Endothelial cell of umbilical vein (primary cell): ENCODE measurements around the gene CCDC177. TPM values are rescaled to one million over a fixed set of nuclear protein-coding genes. Genes with fewer than 3 reads are reported as not detected.
A peak's percentile ranks its signal among the peaks of the same experiment; 100 is the strongest.

Experiments
- BruUV-seq: library from RNA; stranded (reverse); fragments of 400-500 nt; replicated peaks from 2 replicates; lab custom pipeline; 2021; lab: Mats Ljungman, UMichigan
- CTCF ChIA-PET: fragments of 300-600, 350-600 bp; sonication (Branson Sonifier 250); formaldehyde crosslinking; loops from one replicate; lab custom pipeline; 2021; ENCODE audit warnings: antibody characterized with exemption, inconsistent platforms; lab: Charles Lee
- POLR2A ChIA-PET: fragments of 300-600, 350-600 bp; sonication (Branson Sonifier 250); formaldehyde crosslinking; loops from one replicate; lab custom pipeline; 2021; ENCODE audit warnings: antibody characterized with exemption, inconsistent platforms; lab: Charles Lee
- DNase-seq: peaks from one replicate; pipeline ENCODE4 v3.0.0-alpha.2; 2011; ENCODE audit warnings: low read depth, low spot score
- FAIRE-seq: peaks from 2 replicates; lab custom pipeline; 2011; peaks lifted over from hg19 to GRCh38; lab: Jason Lieb, UNC
- H2AFZ ChIP-seq: 2 replicates; pipeline ENCODE4 v1.6.0; 2012; ENCODE audit warnings: low read depth, low read length, control low read depth, inconsistent platforms
- H3K27ac ChIP-seq: 2 replicates; pipeline ENCODE4 v1.5.1; 2011; ENCODE audit warnings: low read depth, mild to moderate bottlenecking, control low read depth, low read length, moderate library complexity; ENCODE audit not compliant: insufficient read depth
- H3K27me3 ChIP-seq, 2 experiments: 2 replicates each; pipeline versions ENCODE4 v1.6.0 to v1.6.1; 2011; ENCODE audit warnings: low read length in 2 of 2, mixed read lengths in 1 of 2; ENCODE audit not compliant: control insufficient read depth in 2 of 2, insufficient read depth in 2 of 2
- H3K36me3 ChIP-seq, 2 experiments: 2 replicates in 1 of 2; 3 replicates in 1 of 2; pipeline ENCODE4 v1.5.1; 2011; ENCODE audit warnings: low read length in 2 of 2, mild to moderate bottlenecking in 1 of 2, moderate library complexity in 1 of 2; ENCODE audit not compliant: control insufficient read depth in 2 of 2, insufficient read depth in 2 of 2; ENCODE audit errors: extremely low read depth in 1 of 2
- H3K4me1 ChIP-seq: 3 replicates; pipeline ENCODE4 v1.5.1; 2011; ENCODE audit warnings: mild to moderate bottlenecking, low read length; ENCODE audit not compliant: control insufficient read depth, insufficient read depth; ENCODE audit errors: extremely low read depth
- H3K4me2 ChIP-seq: 2 replicates; pipeline ENCODE4 v1.6.1; 2011; ENCODE audit warnings: low read length, control low read depth, mixed read lengths; ENCODE audit not compliant: insufficient read depth
- H3K4me3 ChIP-seq, 3 experiments: fragments of 200-600 bp in 1 of 3; sonication (generic), shearing (Covaris generic) in 1 of 3; replicated peaks in 1 of 3; 2 replicates each; pipeline ENCODE4 v1.5.1; 2011 to 2016; ENCODE audit warnings: control low read depth in 3 of 3, low read length in 3 of 3, mild to moderate bottlenecking in 2 of 3, inconsistent platforms in 1 of 3, low read depth in 1 of 3, moderate library complexity in 1 of 3; ENCODE audit not compliant: insufficient read depth in 1 of 3
- H3K79me2 ChIP-seq: 2 replicates; pipeline ENCODE4 v1.6.0; 2012; ENCODE audit warnings: low read length, inconsistent platforms; ENCODE audit not compliant: control insufficient read depth, insufficient read depth
- H3K9ac ChIP-seq: replicated peaks from 2 replicates; pipeline ENCODE3; 2011; ENCODE audit warnings: low read length, control low read depth; ENCODE audit not compliant: insufficient read depth; ENCODE audit errors: extremely low read depth
- H3K9me1 ChIP-seq: replicated peaks from 3 replicates; pipeline ENCODE4 v1.6.0; 2011; ENCODE audit warnings: mild to moderate bottlenecking, low read length; ENCODE audit not compliant: control insufficient read depth, insufficient read depth; ENCODE audit errors: extremely low read depth
- H3K9me3 ChIP-seq: replicated peaks from 2 replicates; pipeline ENCODE4 v1.5.1; 2012; ENCODE audit warnings: low read length, inconsistent platforms; ENCODE audit not compliant: control insufficient read depth, insufficient read depth
- H4K20me1 ChIP-seq: replicated peaks from 2 replicates; pipeline ENCODE3; 2011; ENCODE audit warnings: mild to moderate bottlenecking, low read length; ENCODE audit not compliant: control insufficient read depth, insufficient read depth; ENCODE audit errors: extremely low read depth
- CTCF ChIP-seq, 2 donors: IDR thresholded peaks; 1 replicate in 1 of 2; 2 replicates in 1 of 2; pipeline ENCODE4 v1.5.1; 2011; ENCODE audit warnings: low read length in 2 of 2, mild to moderate bottlenecking in 2 of 2, moderate library complexity in 2 of 2, control low read depth in 1 of 2, inconsistent platforms in 1 of 2, low read depth in 1 of 2; ENCODE audit not compliant: insufficient read depth in 1 of 2; ENCODE audit errors: extremely low read depth in 1 of 2
- EZH2 ChIP-seq: IDR thresholded peaks from 2 replicates; pipeline ENCODE4 v1.6.1; 2012; ENCODE audit warnings: borderline replicate concordance, low read depth, mild to moderate bottlenecking, moderate library complexity, low read length, inconsistent platforms; ENCODE audit not compliant: severe bottlenecking
- FOS ChIP-seq: IDR thresholded peaks from 2 replicates; pipeline ENCODE4 v1.6.1; 2011; ENCODE audit warnings: mild to moderate bottlenecking, low read length, moderate library complexity, borderline replicate concordance; ENCODE audit not compliant: insufficient read depth
- GATA2 ChIP-seq: IDR thresholded peaks from 2 replicates; pipeline ENCODE4 v1.7.0; 2011; ENCODE audit warnings: low read depth, mild to moderate bottlenecking, moderate library complexity, mixed read lengths, low read length; ENCODE audit not compliant: insufficient read length, insufficient read depth
- JUN ChIP-seq: IDR thresholded peaks from 2 replicates; pipeline ENCODE4 v1.6.1; 2011; ENCODE audit warnings: borderline replicate concordance, low read depth; ENCODE audit not compliant: insufficient read length, insufficient read depth
- MAX ChIP-seq: IDR thresholded peaks from 2 replicates; pipeline ENCODE4 v1.6.1; 2011; ENCODE audit not compliant: insufficient read depth, insufficient read length
- MYC ChIP-seq: IDR thresholded peaks from one replicate; pipeline ENCODE4 v1.6.1; 2011; ENCODE audit warnings: mild to moderate bottlenecking, low read depth, low read length
- POLR2A ChIP-seq: IDR thresholded peaks from 2 replicates; pipeline ENCODE4 v1.6.1; 2012; ENCODE audit warnings: low read depth, mild to moderate bottlenecking, control low read depth, low read length
- POLR2AphosphoS5 ChIP-seq: IDR thresholded peaks from 2 replicates; pipeline ENCODE4 v1.6.1; 2012; ENCODE audit warnings: low read depth, mild to moderate bottlenecking, control low read depth, low read length, moderate library complexity; ENCODE audit not compliant: insufficient read depth
- dilution Hi-C: fragments of 300-500 bp; cut with MboI; formaldehyde crosslinking; loops from one replicate; pipeline ENCODE4 v1.15.0; 2019; ENCODE audit warnings: low sequenced_read_pairs; ENCODE audit not compliant: extremely low pct_ligation_motif_present
- intact Hi-C: fragments of 100-400 bp; cut with micrococcal nuclease; formaldehyde crosslinking; loops from one replicate; pipeline ENCODE4 v1.10.0; 2022
- polyA plus RNA-seq, 4 experiments: library from polyadenylated mRNA; depleted of rRNA in 3 of 4; stranded (reverse) in 3 of 4; unstranded in 1 of 4; fragments of >200 nt; gene quantifications; 2 replicates each; pipeline versions ENCODE4 v1.2.1 to v1.2.3, GENCODE V29; 2011 to 2012; ENCODE audit warnings: missing spikeins in 1 of 4
- total RNA-seq: library from RNA; stranded (reverse); gene quantifications from 2 replicates; pipeline ENCODE4 v1.2.3, GENCODE V29; 2021

CCDC177 gene
- total and polyA plus RNA-seq, 2 donors (not counting 3 experiments of a cell fraction or from before 2014, with no cell fraction given) = not detected

- TF ChIP-seq MYC (no peak), CTCF (IDR thresholded peaks at IDR 0.05; ENCODE audit: extremely low read depth in 1 of 2, insufficient read depth in 1 of 2, low read depth in 1 of 2, low read length in 2 of 2) (no peak), MAX (no peak), JUN (no peak), FOS (no peak), GATA2 (no peak), POLR2AphosphoS5 (no peak), POLR2A (no peak), EZH2 (no peak)
- Histone ChIP-seq H3K4me2 (peak overlapping the region; percentile 61), H3K79me2 (peaks cover 82% of the 10 kb centered on the region), H3K4me1 (peaks cover 31% of the 10 kb centered on the region), H3K9ac (no peak overlapping the region), H3K9me1 (no peaks in the 10 kb centered on the region), H3K27me3 (no peaks in the 10 kb centered on the region), H4K20me1 (peaks cover 3% of the 10 kb centered on the region), H3K36me3 (no peaks in the 10 kb centered on the region), H2AFZ (no peak overlapping the region), H3K9me3 (no peaks in the 10 kb centered on the region), H3K27ac (peak overlapping the region; percentile 4), H3K4me3 (no peak overlapping the region)
- no TSS peak for BruUV-seq
- CTCF ChIA-PET = interaction anchor here (1.3 to 1.5 kb wide), 4 partner anchors 12 to 109 kb away, joined by 3 to 5 read pairs (median 4); no protein-coding TSS in a partner anchor
- POLR2A ChIA-PET = no interaction called here
- intact Hi-C loops = no loop called here
- dilution Hi-C loops = no loop called here
- FAIRE-seq (no peak), DNase-seq (no peak)
Observed at GRCh38 chr14:69616408-69616773, 41.7 kb upstream of the CCDC177 start.
